PFSK-1 (cell line): ENCODE measurements around the gene CCDC188.

ENCODE experiments used
- TAF1 ChIP-seq: IDR thresholded peaks from 2 replicates; pipeline ENCODE4 v1.6.1; 2012; ENCODE audit warnings: low read length, control low read depth, borderline replicate concordance; ENCODE audit not compliant: insufficient read depth
- TF ChIP-seq, protein P1 (sequence below), 2 experiments: IDR thresholded peaks; 2 replicates each; pipeline versions ENCODE4 v1.6.1 to v1.8.0; 2011 to 2012; ENCODE audit warnings: low read depth in 2 of 2, low read length in 2 of 2, control low read depth in 1 of 2, inconsistent platforms in 1 of 2, mild to moderate bottlenecking in 1 of 2, moderate library complexity in 1 of 2; ENCODE audit not compliant: insufficient read depth in 1 of 2

DNA sequence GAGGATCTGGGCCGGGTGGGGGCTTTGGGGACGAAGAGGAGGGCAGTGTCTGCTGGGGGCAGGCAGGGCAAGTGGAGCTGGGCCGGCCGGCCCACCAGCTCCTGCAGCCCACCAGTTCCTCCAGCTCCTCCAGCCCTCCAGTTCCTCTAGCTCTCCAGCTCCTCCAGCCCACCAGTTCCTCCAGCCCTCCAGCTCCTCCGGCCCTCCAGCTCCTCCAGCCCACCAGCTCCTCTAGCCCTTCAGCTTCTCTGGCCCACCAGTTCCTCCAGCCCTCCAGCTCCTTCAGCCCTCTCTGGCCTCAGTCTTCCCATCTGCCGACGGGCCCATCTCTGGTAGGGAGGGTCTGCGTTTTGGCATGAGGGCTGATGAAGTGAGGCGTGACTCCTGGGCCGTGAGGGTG, 9.2 kb upstream of the CCDC188 start:
- TF ChIP-seq, protein P1, sequence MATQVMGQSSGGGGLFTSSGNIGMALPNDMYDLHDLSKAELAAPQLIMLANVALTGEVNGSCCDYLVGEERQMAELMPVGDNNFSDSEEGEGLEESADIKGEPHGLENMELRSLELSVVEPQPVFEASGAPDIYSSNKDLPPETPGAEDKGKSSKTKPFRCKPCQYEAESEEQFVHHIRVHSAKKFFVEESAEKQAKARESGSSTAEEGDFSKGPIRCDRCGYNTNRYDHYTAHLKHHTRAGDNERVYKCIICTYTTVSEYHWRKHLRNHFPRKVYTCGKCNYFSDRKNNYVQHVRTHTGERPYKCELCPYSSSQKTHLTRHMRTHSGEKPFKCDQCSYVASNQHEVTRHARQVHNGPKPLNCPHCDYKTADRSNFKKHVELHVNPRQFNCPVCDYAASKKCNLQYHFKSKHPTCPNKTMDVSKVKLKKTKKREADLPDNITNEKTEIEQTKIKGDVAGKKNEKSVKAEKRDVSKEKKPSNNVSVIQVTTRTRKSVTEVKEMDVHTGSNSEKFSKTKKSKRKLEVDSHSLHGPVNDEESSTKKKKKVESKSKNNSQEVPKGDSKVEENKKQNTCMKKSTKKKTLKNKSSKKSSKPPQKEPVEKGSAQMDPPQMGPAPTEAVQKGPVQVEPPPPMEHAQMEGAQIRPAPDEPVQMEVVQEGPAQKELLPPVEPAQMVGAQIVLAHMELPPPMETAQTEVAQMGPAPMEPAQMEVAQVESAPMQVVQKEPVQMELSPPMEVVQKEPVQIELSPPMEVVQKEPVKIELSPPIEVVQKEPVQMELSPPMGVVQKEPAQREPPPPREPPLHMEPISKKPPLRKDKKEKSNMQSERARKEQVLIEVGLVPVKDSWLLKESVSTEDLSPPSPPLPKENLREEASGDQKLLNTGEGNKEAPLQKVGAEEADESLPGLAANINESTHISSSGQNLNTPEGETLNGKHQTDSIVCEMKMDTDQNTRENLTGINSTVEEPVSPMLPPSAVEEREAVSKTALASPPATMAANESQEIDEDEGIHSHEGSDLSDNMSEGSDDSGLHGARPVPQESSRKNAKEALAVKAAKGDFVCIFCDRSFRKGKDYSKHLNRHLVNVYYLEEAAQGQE (IDR thresholded peaks at IDR 0.05; ENCODE audit: insufficient read depth in 1 of 2, low read depth in 2 of 2, low read length in 2 of 2), result no peak
- no peak for TF ChIP-seq TAF1
